Right lobe of liver (tissue), 6 donors: ENCODE data around the gene PDE4A. TPM values are rescaled to one million over a fixed set of nuclear protein-coding genes. Genes with fewer than 3 reads are reported as not detected.
"Not testable (repeated sequence)": the region's sequence is repeated elsewhere in the genome, so short reads cannot be mapped to it uniquely, and the experiment has no call there.

ENCODE experiments used
- ATAC-seq, 4 donors: fragments of 200-7000 bp; cut with Tn5 transposase; one replicate each; pipeline ENCODE4 v1.9.1; 2020; ENCODE audit warnings: mild to moderate bottlenecking in 4 of 4, moderate library complexity in 4 of 4
- DNase-seq, 3 donors: peaks; one replicate each; pipeline ENCODE4 v3.0.0-alpha.2; 2020
- H3K27ac ChIP-seq, 3 donors: fragments of 200-600 bp; one replicate each; pipeline ENCODE4 v1.8.0; 2022
- H3K27me3 ChIP-seq, 2 donors: fragments of 200-600 bp; one replicate each; pipeline ENCODE4 v1.8.0; 2022
- H3K36me3 ChIP-seq, 4 donors: fragments of 200-600 bp; sonication (generic) in 1 of 4; one replicate each; pipeline versions ENCODE4 v1.5.1 to v1.8.0; 2017 to 2022; ENCODE audit warnings: control low read depth in 1 of 4
- H3K4me1 ChIP-seq, 4 donors: fragments of 200-600 bp; sonication (generic) in 1 of 4; one replicate each; pipeline versions ENCODE4 v1.5.1 to v1.8.0; 2017 to 2022; ENCODE audit warnings: control low read depth in 1 of 4
- H3K4me3 ChIP-seq, 3 donors: fragments of 200-600 bp; one replicate each; pipeline ENCODE4 v1.8.0; 2022
- H3K9me3 ChIP-seq, 4 donors: fragments of 200-600 bp; sonication (generic) in 1 of 4; one replicate each; pipeline versions ENCODE4 v1.5.1 to v1.8.0; 2017 to 2022; ENCODE audit warnings: control low read depth in 1 of 4
- CTCF ChIP-seq, 4 donors: fragments of 200-600 bp in 3 of 4; fragments of 450-650 bp in 1 of 4; IDR thresholded peaks; one replicate each; pipeline versions ENCODE4 v1.5.1 to v1.8.0; 2016 to 2022; ENCODE audit warnings: antibody characterized with exemption in 4 of 4, mild to moderate bottlenecking in 2 of 4
- POLR2A ChIP-seq: fragments of 450-650 bp; IDR thresholded peaks from one replicate; pipeline ENCODE4 v1.6.1; 2017; ENCODE audit warnings: antibody characterized with exemption, mild to moderate bottlenecking
- WGBS: methylation state at CpG from one replicate; pipeline ENCODE4 v1.1.6; 2018; ENCODE audit warnings: low coverage, low lambda C conversion rate; ENCODE audit not compliant: insufficient coverage; ENCODE audit errors: missing lambda C conversion rate; 5-methylcytosine and 5-hydroxymethylcytosine counted together
- intact Hi-C, 2 donors: fragments of 100-400 bp; cut with DNase I; formaldehyde crosslinking; loops; one replicate each; pipeline versions ENCODE4 v1.11.2 to v1.14.1; 2022
- total RNA-seq, 6 experiments: library from RNA; depleted of rRNA in 2 of 6; stranded (reverse); fragments of >200 nt in 2 of 6; fragmentation: NEBNext Ultra II Directional in 3 of 6; extraction: Animal tissue kit (Norgen Biotek cat#: 25700) in 3 of 6; gene quantifications; one replicate each; pipeline versions ENCODE4 v1.1.0 to v1.2.4, GENCODE V29; 2016 to 2023
- donor health status: DM: no; HTN: yes; CAD: no.
- donor health status: DM: no; HTN: no; CAD: no.
- donor health status: DM: no; HTN: no; CAD: no.
- donor health status: DM: no; HTN: yes; CAD: no.
- donor health status: DM: no; HTN: yes; CAD: no.

Gene PDE4A
- total RNA-seq, 6 experiments from 2014 or later = 1.2 to 5.8 (median 2.7) TPM

- H3K9me3 ChIP-seq = no peaks in the 10 kb centered on the region
- no peaks in the 10 kb centered on the region for H3K36me3 ChIP-seq
- no peak overlapping the region for H3K4me3 ChIP-seq
- H3K27me3 ChIP-seq = no peaks in the 10 kb centered on the region
- peaks cover 0 to 19% (median 6%) of the 10 kb centered on the region in 4 donors for H3K4me1 ChIP-seq
- WGBS = 61% methylated on average over 6 of the region's 6 CpGs
- DNase-seq = no peak
- TF ChIP-seq CTCF (IDR thresholded peaks at IDR 0.05) = no peak
- no peak for TF ChIP-seq POLR2A
- ATAC-seq = no peak
- intact Hi-C loops = no loop called here
- no peak overlapping the region for H3K27ac ChIP-seq
Measured at GRCh38 chr19:10406191-10406590, 14.1 kb upstream of the PDE4A start.

GRCh38 chr19:10407096-10407495, 13.2 kb upstream of the PDE4A start:
- ATAC-seq (no peak), DNase-seq (no peak)
- intact Hi-C loops = no loop called here
- peaks cover 0 to 13% (median 4%) of the 10 kb centered on the region in 4 donors for H3K4me1 ChIP-seq
- no peaks in the 10 kb centered on the region for H3K27me3 ChIP-seq
- no peaks in the 10 kb centered on the region for H3K36me3 ChIP-seq
- no peak overlapping the region for H3K27ac ChIP-seq
- TF ChIP-seq CTCF (IDR thresholded peaks at IDR 0.05) (no peak), POLR2A (no peak)
- H3K4me3 ChIP-seq = no peak overlapping the region
- no peaks in the 10 kb centered on the region for H3K9me3 ChIP-seq

- peak; percentile 20 to 57 (median 48) for ATAC-seq
- no peaks in the 10 kb centered on the region for H3K27me3 ChIP-seq
- intact Hi-C loops = no loop called here
Measured at GRCh38 chr19:10408511-10409283, 11.6 kb upstream of the PDE4A start.

GRCh38 chr19:10411224-10411623, 9.1 kb upstream of the PDE4A start:
- DNase-seq, H3K4me1 ChIP-seq, H3K27ac ChIP-seq, H3K4me3 ChIP-seq, ATAC-seq, H3K36me3 ChIP-seq, H3K9me3 ChIP-seq, H3K27me3 ChIP-seq, intact Hi-C loops: not testable (repeated sequence)
- whole genome bisulfite sequencing = 57% methylated on average over 3 of the region's 5 CpGs

More at GRCh38 chr19:10408511-10409283, 11.6 kb upstream of the PDE4A start:
- no peak overlapping the region for H3K27ac ChIP-seq
- H3K9me3 ChIP-seq = no peaks in the 10 kb centered on the region
- no peak overlapping the region for H3K4me3 ChIP-seq
- WGBS = 44% methylated on average over 11 of the region's 18 CpGs
- H3K4me1 ChIP-seq = peaks cover 0 to 6% (median 4%) of the 10 kb centered on the region in 4 donors
- H3K36me3 ChIP-seq = no peaks in the 10 kb centered on the region
- TF ChIP-seq POLR2A (peak; percentile 20), CTCF (IDR thresholded peaks at IDR 0.05) (no peak)
- DNase-seq = peak in 1 of 3 donors; percentile 65

- Histone ChIP-seq H3K36me3 (no peaks in the 10 kb centered on the region), H3K9me3 (no peaks in the 10 kb centered on the region), H3K27ac (no peak overlapping the region), H3K27me3 (no peaks in the 10 kb centered on the region), H3K4me3 (no peak overlapping the region), H3K4me1 (peaks cover 0 to 7% (median 0%) of the 10 kb centered on the region in 4 donors)
- no peak for ATAC-seq
- intact Hi-C loops = no loop called here
- 65% methylated on average over 13 of the region's 13 CpGs for WGBS
- DNase-seq = no peak
- TF ChIP-seq CTCF (IDR thresholded peaks at IDR 0.05) (no peak), POLR2A (no peak)
Measured at GRCh38 chr19:10412257-10412977, 7.9 kb upstream of the PDE4A start.
